ENCODE results near the gene PIP4K2A. TPM values are rescaled to one million over a fixed set of nuclear protein-coding genes. Genes with fewer than 3 reads are reported as not detected.

PIP4K2A gene
- total RNA-seq, 2 donors from 2014 or later, result 42.6 to 58.6 TPM

- no peaks in the 10 kb centered on the region for H3K4me1 ChIP-seq (ENCODE audit: control insufficient read depth in 1 of 2, low read depth in 2 of 2)
- H3K27me3 ChIP-seq (replicated peaks; ENCODE audit: insufficient read depth), result no peaks in the 10 kb centered on the region
- H3K4me3 ChIP-seq, result no peak overlapping the region
- H3K36me3 ChIP-seq, result no peaks in the 10 kb centered on the region
- ATAC-seq (ENCODE audit: insufficient number of reproducible peaks, low FRiP score, low read depth) (no peak), DNase-seq (ENCODE audit: low spot score) (no peak)
- no peaks in the 10 kb centered on the region for H3K9me3 ChIP-seq
- no peak overlapping the region for H3K27ac ChIP-seq
- TF ChIP-seq, protein P1, sequence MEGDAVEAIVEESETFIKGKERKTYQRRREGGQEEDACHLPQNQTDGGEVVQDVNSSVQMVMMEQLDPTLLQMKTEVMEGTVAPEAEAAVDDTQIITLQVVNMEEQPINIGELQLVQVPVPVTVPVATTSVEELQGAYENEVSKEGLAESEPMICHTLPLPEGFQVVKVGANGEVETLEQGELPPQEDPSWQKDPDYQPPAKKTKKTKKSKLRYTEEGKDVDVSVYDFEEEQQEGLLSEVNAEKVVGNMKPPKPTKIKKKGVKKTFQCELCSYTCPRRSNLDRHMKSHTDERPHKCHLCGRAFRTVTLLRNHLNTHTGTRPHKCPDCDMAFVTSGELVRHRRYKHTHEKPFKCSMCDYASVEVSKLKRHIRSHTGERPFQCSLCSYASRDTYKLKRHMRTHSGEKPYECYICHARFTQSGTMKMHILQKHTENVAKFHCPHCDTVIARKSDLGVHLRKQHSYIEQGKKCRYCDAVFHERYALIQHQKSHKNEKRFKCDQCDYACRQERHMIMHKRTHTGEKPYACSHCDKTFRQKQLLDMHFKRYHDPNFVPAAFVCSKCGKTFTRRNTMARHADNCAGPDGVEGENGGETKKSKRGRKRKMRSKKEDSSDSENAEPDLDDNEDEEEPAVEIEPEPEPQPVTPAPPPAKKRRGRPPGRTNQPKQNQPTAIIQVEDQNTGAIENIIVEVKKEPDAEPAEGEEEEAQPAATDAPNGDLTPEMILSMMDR (IDR thresholded peaks at IDR 0.05), result no peak
These were observed 224.9 kb downstream of the PIP4K2A start for GRCh38 chr10:22489467-22489866.

- Histone ChIP-seq H3K27me3 (replicated peaks; ENCODE audit: insufficient read depth) (no peaks in the 10 kb centered on the region), H3K4me3 (no peak overlapping the region), H3K9me3 (no peaks in the 10 kb centered on the region), H3K36me3 (no peaks in the 10 kb centered on the region), H3K27ac (no peak overlapping the region), H3K4me1 (ENCODE audit: control insufficient read depth in 1 of 2, low read depth in 2 of 2) (no peaks in the 10 kb centered on the region)
- ATAC-seq (ENCODE audit: insufficient number of reproducible peaks, low FRiP score, low read depth) (no peak), DNase-seq (ENCODE audit: low spot score) (no peak)
- TF ChIP-seq, protein P1 (IDR thresholded peaks at IDR 0.05), result no peak
These were observed 227.9 kb downstream of the PIP4K2A start for GRCh38 chr10:22486431-22486830.

Other genes starting within 250 kb of the PIP4K2A start
- gene ARMC3, start 213.5 kb upstream of the PIP4K2A start, total RNA-seq, result not detected